ENCODE results near the gene RTN4IP1.

RTN4IP1 gene

GRCh38 chr6:106540907-106541306, 88.4 kb downstream of the RTN4IP1 start:
- FAIRE-seq: no peak

GRCh38 chr6:106540432-106540831, 88.9 kb downstream of the RTN4IP1 start:
- no peak for FAIRE-seq

- FAIRE-seq: no peak
Measured at GRCh38 chr6:106539936-106540335, 89.4 kb downstream of the RTN4IP1 start.

GRCh38 chr6:106538145-106538544, 91.2 kb downstream of the RTN4IP1 start:
- no peak for FAIRE-seq

GRCh38 chr6:106537662-106538061, 91.6 kb downstream of the RTN4IP1 start:
- FAIRE-seq: no peak

- FAIRE-seq: no peak
Measured at GRCh38 chr6:106536851-106537250, 92.4 kb downstream of the RTN4IP1 start.

GRCh38 chr6:106536357-106536756, 92.9 kb downstream of the RTN4IP1 start:
- no peak for FAIRE-seq

- FAIRE-seq: no peak
Measured at GRCh38 chr6:106535012-106535411, 94.3 kb downstream of the RTN4IP1 start.

GRCh38 chr6:106534564-106534982, 94.7 kb downstream of the RTN4IP1 start:
- no peak for FAIRE-seq

- FAIRE-seq: no peak
Measured at GRCh38 chr6:106534004-106534403, 95.3 kb downstream of the RTN4IP1 start.

- FAIRE-seq: no peak
Measured at GRCh38 chr6:106533054-106533453, 96.2 kb downstream of the RTN4IP1 start.

GRCh38 chr6:106530502-106530901, 98.8 kb downstream of the RTN4IP1 start:
- no peak for FAIRE-seq

GRCh38 chr6:106530026-106530425, 99.3 kb downstream of the RTN4IP1 start:
- FAIRE-seq: no peak

- no peak for FAIRE-seq
Measured at GRCh38 chr6:106529438-106529837, 99.9 kb downstream of the RTN4IP1 start.

- FAIRE-seq: no peak
Measured at GRCh38 chr6:106528521-106528920, 100.8 kb downstream of the RTN4IP1 start.

GRCh38 chr6:106527979-106528378, 101.3 kb downstream of the RTN4IP1 start:
- no peak for FAIRE-seq

- FAIRE-seq: no peak
Measured at GRCh38 chr6:106527117-106527516, 102.2 kb downstream of the RTN4IP1 start.

- no peak for FAIRE-seq
Measured at GRCh38 chr6:106525882-106526275, 103.4 kb downstream of the RTN4IP1 start.

- peak; percentile 86 for FAIRE-seq
Measured at GRCh38 chr6:106525107-106525881, 104.0 kb downstream of the RTN4IP1 start.

- no peak for FAIRE-seq
Measured at GRCh38 chr6:106522562-106523250, 106.6 kb downstream of the RTN4IP1 start.
